Measurements from ENCODE around the gene LRRC38. TPM values are rescaled to one million over a fixed set of nuclear protein-coding genes. Genes with fewer than 3 reads are reported as not detected.

Gene LRRC38
- total RNA-seq, 1 donor from 2014 or later: not detected

DNA sequence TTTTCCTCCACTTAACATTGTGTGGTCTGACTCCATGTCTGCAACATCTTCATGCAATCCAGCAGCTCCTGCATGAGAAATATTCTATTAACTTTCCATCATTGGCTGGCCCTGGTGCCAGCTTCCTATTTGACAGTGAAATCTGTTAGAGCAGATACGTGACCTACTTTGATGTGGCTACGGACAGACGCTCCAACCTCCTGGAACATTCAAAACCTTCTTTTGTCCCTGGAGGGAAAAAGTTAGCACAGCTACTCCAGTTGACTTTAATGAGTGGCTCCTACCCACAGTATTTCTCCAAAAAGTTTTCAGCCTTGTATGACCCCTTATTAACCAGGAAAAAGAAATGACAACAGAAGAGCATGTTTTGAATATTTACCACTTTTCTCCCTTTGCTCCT is 81.6 kb downstream of the LRRC38 start:
- H3K27ac ChIP-seq: no peak overlapping the region
- no peak for DNase-seq
- intact Hi-C loops (cut with DNase I): no loop called here
- H3K27me3 ChIP-seq (ENCODE audit: low read depth): no peaks in the 10 kb centered on the region
- H3K36me3 ChIP-seq: no peaks in the 10 kb centered on the region
- no peak overlapping the region for H3K4me3 ChIP-seq
- no peaks in the 10 kb centered on the region for H3K9me3 ChIP-seq
- TF ChIP-seq, protein P1, sequence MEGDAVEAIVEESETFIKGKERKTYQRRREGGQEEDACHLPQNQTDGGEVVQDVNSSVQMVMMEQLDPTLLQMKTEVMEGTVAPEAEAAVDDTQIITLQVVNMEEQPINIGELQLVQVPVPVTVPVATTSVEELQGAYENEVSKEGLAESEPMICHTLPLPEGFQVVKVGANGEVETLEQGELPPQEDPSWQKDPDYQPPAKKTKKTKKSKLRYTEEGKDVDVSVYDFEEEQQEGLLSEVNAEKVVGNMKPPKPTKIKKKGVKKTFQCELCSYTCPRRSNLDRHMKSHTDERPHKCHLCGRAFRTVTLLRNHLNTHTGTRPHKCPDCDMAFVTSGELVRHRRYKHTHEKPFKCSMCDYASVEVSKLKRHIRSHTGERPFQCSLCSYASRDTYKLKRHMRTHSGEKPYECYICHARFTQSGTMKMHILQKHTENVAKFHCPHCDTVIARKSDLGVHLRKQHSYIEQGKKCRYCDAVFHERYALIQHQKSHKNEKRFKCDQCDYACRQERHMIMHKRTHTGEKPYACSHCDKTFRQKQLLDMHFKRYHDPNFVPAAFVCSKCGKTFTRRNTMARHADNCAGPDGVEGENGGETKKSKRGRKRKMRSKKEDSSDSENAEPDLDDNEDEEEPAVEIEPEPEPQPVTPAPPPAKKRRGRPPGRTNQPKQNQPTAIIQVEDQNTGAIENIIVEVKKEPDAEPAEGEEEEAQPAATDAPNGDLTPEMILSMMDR (IDR thresholded peaks at IDR 0.05): no peak
- ATAC-seq: no peak
- no peaks in the 10 kb centered on the region for H3K4me1 ChIP-seq

DNA sequence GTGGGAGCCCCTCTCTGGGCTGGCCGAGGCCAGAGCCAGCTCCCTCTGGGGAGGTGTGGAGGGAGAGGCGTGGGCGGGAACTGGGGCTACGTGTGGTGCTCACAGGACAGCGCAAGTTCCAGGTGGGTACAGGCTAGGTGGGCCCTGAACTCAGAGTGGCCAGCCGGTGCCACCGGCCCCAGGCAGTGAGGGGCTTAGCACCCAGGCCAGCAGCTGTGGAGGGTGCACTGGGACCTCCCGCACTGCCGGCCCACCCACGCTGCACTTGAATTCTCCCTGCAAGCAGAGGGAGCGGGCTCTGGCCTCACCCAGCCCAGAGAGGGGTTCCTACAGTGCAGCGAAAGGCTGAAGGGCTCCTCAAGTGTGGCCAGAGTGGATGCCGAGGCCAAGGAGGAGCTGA is 83.3 kb downstream of the LRRC38 start:
- H3K9me3 ChIP-seq: no peaks in the 10 kb centered on the region
- H3K36me3 ChIP-seq: no peaks in the 10 kb centered on the region
- no peak overlapping the region for H3K4me3 ChIP-seq
- no peaks in the 10 kb centered on the region for H3K4me1 ChIP-seq
- TF ChIP-seq, protein P1 (IDR thresholded peaks at IDR 0.05): no peak
- peaks cover 3% of the 10 kb centered on the region for H3K27me3 ChIP-seq (ENCODE audit: low read depth)
- intact Hi-C loops (cut with DNase I): no loop called here
- no peak for ATAC-seq
- DNase-seq: no peak
- no peak overlapping the region for H3K27ac ChIP-seq

Other genes starting within 250 kb of the LRRC38 start
- gene PRAMEF8, start 228.9 kb downstream of the LRRC38 start, total RNA-seq: not detected
- gene PRAMEF33, start 210.5 kb downstream of the LRRC38 start, total RNA-seq: not detected
- gene PRAMEF15, start 198.4 kb downstream of the LRRC38 start, total RNA-seq: not detected
- gene PRAMEF14, start 166.9 kb downstream of the LRRC38 start, total RNA-seq: not detected
- not detected for gene PRAMEF19, start 142.1 kb downstream of the LRRC38 start, total RNA-seq
- not detected for gene PRAMEF17, start 124.4 kb downstream of the LRRC38 start, total RNA-seq
- gene PRAMEF20, start 103.6 kb downstream of the LRRC38 start, total RNA-seq: not detected
- 33.3 TPM for gene PDPN, start 69.8 kb upstream of the LRRC38 start, total RNA-seq
- gene PRDM2, start 186.2 kb upstream of the LRRC38 start, total RNA-seq: 50.6 TPM

Measured in lower lobe of right lung (tissue), 2 donors.